ENCODE results near the gene PTHLH. TPM values are rescaled to one million over a fixed set of nuclear protein-coding genes. Genes with fewer than 3 reads are reported as not detected.

PTHLH gene
- total RNA-seq, 1 donor from 2014 or later = 0.81 TPM

GRCh38 chr12:27915021-27915420 is 57.5 kb downstream of the PTHLH start:
- DNase-seq (ENCODE audit: low read depth) = no peak
- TF ChIP-seq, protein P1, sequence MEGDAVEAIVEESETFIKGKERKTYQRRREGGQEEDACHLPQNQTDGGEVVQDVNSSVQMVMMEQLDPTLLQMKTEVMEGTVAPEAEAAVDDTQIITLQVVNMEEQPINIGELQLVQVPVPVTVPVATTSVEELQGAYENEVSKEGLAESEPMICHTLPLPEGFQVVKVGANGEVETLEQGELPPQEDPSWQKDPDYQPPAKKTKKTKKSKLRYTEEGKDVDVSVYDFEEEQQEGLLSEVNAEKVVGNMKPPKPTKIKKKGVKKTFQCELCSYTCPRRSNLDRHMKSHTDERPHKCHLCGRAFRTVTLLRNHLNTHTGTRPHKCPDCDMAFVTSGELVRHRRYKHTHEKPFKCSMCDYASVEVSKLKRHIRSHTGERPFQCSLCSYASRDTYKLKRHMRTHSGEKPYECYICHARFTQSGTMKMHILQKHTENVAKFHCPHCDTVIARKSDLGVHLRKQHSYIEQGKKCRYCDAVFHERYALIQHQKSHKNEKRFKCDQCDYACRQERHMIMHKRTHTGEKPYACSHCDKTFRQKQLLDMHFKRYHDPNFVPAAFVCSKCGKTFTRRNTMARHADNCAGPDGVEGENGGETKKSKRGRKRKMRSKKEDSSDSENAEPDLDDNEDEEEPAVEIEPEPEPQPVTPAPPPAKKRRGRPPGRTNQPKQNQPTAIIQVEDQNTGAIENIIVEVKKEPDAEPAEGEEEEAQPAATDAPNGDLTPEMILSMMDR (conservative IDR thresholded peaks at IDR 0.05; ENCODE audit: low read depth, low read length) = no peak
- no peak overlapping the region for H3K4me3 ChIP-seq (ENCODE audit: low read depth, low read length)

GRCh38 chr12:27913999-27914614 is 58.4 kb downstream of the PTHLH start:
- H3K4me3 ChIP-seq (ENCODE audit: low read depth, low read length) = no peak overlapping the region
- DNase-seq (ENCODE audit: low read depth) = no peak
- TF ChIP-seq, protein P1 (conservative IDR thresholded peaks at IDR 0.05; ENCODE audit: low read depth, low read length) = no peak

GRCh38 chr12:27911397-27911796 is 61.1 kb downstream of the PTHLH start:
- TF ChIP-seq, protein P1 (conservative IDR thresholded peaks at IDR 0.05; ENCODE audit: low read depth, low read length) = no peak
- no peak for DNase-seq (ENCODE audit: low read depth)
- H3K4me3 ChIP-seq (ENCODE audit: low read depth, low read length) = no peak overlapping the region

Other genes starting within 250 kb of the PTHLH start
- 16.9 TPM in 2 replicates for gene KLHL42, start 192.5 kb downstream of the PTHLH start, total RNA-seq
- gene MANSC4, start 192.5 kb downstream of the PTHLH start, total RNA-seq = not detected in 2 replicates
- gene CCDC91, start 217.7 kb upstream of the PTHLH start, total RNA-seq = 11.4 and 11.8 TPM in 2 replicates

Measured in epithelial cell of proximal tubule (primary cell).